ENCODE results near the gene INF2.
"Not testable (repeated sequence)": the region's sequence is repeated elsewhere in the genome, so short reads cannot be mapped to it uniquely, and the experiment has no call there.

The INF2 gene

DNA sequence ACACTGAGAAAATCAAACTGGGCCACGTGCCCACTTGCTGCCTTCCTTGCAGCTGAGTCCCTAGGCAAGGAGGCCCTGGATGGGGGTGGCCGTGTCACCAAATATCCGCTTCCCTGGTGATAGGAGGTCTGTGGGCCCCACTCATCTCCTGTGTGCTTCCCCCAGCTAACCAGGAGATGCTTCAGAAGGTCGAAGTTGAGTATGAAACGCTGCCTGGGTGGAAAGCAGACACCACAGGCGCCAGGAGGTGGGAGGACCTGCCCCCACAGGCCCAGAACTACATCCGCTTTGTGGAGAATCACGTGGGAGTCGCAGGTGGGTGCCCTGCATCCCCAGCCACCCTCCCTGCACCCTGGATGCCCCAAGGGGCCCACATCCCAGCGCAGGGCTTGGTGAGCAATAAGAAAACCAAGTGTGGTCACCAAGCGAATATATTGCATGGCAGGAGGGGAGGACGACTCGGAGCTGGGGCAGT is 56.7 kb downstream of the INF2 start:
- Mint-ChIP-seq H3K27ac (no peak overlapping the region), H3K4me1 (peaks cover 12% of the 10 kb centered on the region), H3K9me3 (no peaks in the 10 kb centered on the region), H3K27me3 (no peaks in the 10 kb centered on the region), H3K4me3 (peak overlapping the region in 1 of 2 donors; percentile 3)
- DNase-seq: peak in 1 of 2 donors; percentile 48
- ATAC-seq: peak; percentile 76

DNA sequence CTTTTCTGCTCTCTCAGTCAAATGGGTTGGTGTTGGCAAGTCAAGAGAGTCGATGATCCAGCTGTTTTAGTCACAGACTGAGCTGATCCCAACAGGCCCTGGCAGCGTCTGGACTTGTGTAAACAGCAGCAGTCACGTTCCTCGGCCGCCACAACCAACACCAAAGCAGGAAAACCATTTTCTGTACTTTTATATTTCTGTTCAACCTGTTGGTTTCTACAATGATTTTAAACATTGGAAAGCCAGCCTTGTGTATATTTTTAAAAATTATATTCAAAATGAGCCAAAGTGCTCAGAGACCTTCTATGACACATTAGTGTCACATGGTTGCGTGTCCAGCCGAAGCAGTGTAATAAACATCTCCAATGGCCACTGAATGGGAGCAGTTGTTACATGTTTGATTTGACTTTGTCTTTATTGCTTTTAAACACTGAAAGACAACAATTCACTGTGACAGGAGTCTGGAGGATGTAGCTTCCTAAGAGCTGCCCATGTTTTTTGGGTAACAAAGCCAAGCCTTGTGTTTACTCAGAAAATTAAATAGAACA is 57.6 kb downstream of the INF2 start:
- DNase-seq: no peak
- H3K27ac Mint-ChIP-seq: no peak overlapping the region
- H3K4me1 Mint-ChIP-seq: peaks cover 12% of the 10 kb centered on the region
- H3K27me3 Mint-ChIP-seq: no peaks in the 10 kb centered on the region
- no peak overlapping the region for H3K4me3 Mint-ChIP-seq
- H3K9me3 Mint-ChIP-seq: no peaks in the 10 kb centered on the region
- ATAC-seq: no peak

DNA sequence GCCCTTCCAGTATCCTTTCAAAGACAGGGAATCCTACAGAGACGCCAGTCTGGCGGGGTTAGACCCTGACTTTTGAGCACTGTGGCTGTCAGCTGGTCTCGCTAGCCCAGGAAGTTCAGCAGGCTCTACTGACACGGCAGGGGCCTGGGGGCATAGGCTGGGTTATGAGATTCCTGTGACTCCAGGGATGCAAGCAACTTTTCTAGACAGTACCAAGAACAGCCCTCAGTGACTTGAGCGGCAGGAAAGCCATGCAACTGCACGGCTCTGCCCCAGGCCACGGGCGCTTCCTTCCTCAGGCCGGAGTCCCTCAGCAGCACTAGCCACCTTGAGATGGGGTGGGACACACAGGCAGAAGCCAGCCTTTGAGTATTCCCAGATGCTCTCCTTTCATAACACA is 58.5 kb downstream of the INF2 start:
- no peak overlapping the region for H3K27ac Mint-ChIP-seq
- no peak for DNase-seq
- peaks cover 12% of the 10 kb centered on the region for H3K4me1 Mint-ChIP-seq
- H3K4me3 Mint-ChIP-seq: no peak overlapping the region
- no peaks in the 10 kb centered on the region for H3K27me3 Mint-ChIP-seq
- no peaks in the 10 kb centered on the region for H3K9me3 Mint-ChIP-seq
- no peak for ATAC-seq

DNA sequence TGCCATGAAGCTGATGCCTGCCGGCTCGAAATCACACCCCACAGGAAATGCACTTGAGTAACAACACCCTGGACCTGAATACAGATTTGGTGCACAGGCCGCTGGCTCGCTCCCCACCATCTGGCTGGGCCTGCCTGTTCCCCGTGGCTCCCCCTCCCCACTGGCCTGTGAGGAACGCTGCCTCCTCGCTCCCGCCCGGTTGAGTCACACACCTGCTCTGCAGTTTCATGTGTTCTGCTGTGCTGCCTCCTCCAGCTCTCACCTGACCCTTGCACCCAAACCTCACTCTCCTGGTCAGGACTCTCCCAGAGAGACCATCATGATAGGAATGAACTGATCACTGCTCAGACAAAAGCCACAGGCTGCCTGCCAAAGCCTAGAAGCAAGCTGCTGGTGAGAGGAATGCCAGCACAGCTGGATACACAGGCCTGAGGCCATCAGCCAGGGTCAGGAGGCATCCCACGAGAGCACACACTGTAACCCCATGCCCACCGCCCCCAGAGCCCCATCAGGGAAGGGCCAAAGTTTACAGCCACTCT is 59.8 kb downstream of the INF2 start:
- no peak overlapping the region for H3K4me3 Mint-ChIP-seq

DNA sequence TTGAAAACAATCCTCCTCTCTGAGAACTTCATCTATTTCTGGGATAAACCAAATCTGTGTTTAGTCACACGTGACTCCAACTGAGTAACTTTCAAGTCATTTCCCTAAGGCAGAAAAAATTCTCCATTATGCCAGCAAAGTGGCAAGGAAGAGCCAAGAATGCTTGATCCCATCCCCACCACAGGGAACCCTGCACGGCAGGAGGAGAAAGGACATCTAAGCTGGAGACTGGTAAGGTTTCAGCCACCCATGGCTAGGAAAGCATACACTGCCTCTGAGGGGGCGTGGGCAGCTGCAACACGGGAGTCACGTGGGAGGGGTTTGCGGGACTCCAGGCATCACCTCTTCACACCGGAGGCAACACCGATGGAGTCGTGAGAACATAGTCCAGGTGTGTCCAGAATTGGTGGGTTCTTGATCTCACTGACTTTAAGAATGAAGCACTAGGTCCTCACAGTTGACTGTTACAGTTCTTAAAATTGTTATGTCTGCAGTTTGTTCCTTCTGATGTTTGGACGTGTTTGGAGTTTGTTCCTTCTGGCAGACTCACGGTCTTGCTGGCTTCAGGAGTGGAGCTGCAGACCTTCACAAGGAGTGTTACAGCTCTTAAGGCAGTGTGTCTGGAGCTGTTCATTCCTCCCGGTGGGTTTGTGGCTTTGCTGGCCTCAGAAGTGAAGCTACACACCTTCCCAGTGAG is 60.8 kb downstream of the INF2 start:
- Mint-ChIP-seq H3K9me3 (no peaks in the 10 kb centered on the region), H3K27ac (no peak overlapping the region), H3K4me3 (no peak overlapping the region)

More for the DNA sequence above, 59.8 kb downstream of the INF2 start:
- Mint-ChIP-seq H3K27me3 (no peaks in the 10 kb centered on the region), H3K27ac (peak overlapping the region in 1 of 2 donors; percentile 66), H3K4me1 (peaks cover 22% of the 10 kb centered on the region), H3K9me3 (no peaks in the 10 kb centered on the region)
- ATAC-seq: no peak
- DNase-seq: no peak

DNA sequence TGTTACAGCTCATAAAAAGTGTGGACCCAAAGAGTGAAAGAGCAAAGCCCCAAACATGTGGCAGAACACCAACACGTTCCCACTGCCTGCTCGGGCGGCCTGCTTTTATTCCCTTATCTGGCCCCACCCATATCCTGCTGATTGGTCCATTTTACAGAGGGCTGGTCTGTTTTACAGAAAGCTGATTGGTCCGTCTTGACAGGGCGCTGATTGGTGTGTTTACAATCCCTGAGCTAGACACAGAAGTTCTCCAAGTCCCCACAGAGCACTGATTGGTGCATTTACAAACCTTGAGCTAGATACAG is 61.3 kb downstream of the INF2 start:
- not testable (repeated sequence) for H3K27ac Mint-ChIP-seq, DNase-seq

More for the DNA sequence above, 60.8 kb downstream of the INF2 start:
- Mint-ChIP-seq H3K27me3 (no peaks in the 10 kb centered on the region), H3K4me1 (peaks cover 32% of the 10 kb centered on the region)
- ATAC-seq (no peak), DNase-seq (no peak)

DNA sequence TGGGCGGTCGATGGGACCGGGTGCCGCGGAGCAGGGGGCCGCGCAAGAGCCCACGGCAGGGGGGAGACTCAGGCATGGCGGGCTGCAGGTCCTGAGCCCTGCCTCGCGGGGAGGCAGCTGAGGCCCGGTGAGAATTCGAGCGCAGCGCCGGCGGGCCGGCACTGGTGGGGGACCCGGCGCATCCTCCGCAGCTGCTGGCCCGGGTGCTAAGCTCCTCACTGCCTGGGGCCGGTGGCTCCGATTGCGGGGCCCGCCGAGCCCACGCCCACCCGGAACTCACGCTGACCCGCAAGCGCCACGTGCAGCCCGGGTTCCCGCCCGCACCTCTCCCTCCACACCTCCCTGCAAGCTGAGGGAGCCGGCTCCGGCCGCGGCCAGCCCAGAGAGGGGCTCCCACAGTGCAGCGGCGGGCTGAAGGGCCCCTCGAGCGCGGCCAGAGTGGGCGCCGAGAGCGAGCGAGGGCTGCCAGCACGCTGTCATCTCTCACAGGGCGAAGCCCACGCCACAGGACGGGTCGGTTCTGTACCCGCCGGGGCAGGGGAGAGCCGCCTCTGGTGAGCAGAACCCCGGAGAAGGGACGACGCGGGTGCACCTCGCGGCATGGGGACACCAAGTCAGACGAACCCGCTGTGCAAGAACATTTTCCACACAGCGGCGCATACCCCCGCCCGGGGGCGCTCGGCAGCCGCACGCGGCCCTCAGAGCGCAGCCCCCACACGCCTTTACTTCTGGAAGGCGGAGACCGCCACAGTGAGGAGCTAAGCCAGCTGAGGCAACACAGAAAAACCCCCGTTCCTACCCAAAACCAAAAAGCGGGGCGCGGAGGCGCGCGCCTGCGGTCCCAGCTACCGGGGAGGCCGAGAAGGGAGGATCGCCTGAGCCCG is 62.4 kb downstream of the INF2 start:
- Mint-ChIP-seq H3K27ac (peak overlapping the region; percentile 42 to 88), H3K9me3 (no peaks in the 10 kb centered on the region), H3K4me3 (peak overlapping the region; percentile 97 to 98), H3K4me1 (peaks cover 36% of the 10 kb centered on the region), H3K27me3 (no peaks in the 10 kb centered on the region)
- DNase-seq (no peak), ATAC-seq (no peak)

More for the DNA sequence above, 61.3 kb downstream of the INF2 start:
- H3K27me3 Mint-ChIP-seq, H3K9me3 Mint-ChIP-seq, H3K4me3 Mint-ChIP-seq, ATAC-seq: not testable (repeated sequence)
- H3K4me1 Mint-ChIP-seq: peaks cover 35% of the 10 kb centered on the region

DNA sequence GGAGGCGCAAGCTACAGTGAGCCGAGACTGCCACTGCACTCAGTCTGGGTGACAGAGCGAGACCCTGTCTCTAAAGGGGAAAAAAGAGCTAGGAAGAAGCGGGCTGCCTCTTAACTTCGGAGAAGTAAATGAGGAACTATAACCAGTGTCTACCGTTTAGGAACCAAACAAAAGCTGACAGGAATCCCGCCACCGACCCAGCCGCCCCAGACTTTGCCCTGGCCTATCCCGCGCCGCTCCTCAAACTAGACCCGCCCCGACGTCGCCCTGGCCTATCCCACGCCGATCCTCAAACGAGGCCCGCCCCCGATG is 63.0 kb downstream of the INF2 start:
- H3K27me3 Mint-ChIP-seq: no peaks in the 10 kb centered on the region
- H3K4me3 Mint-ChIP-seq: peak overlapping the region; percentile 97 to 98
- H3K27ac Mint-ChIP-seq: peak overlapping the region; percentile 42 to 88
- DNase-seq (no peak), ATAC-seq (peak; percentile 88)
- peaks cover 42% of the 10 kb centered on the region for H3K4me1 Mint-ChIP-seq
- no peaks in the 10 kb centered on the region for H3K9me3 Mint-ChIP-seq

DNA sequence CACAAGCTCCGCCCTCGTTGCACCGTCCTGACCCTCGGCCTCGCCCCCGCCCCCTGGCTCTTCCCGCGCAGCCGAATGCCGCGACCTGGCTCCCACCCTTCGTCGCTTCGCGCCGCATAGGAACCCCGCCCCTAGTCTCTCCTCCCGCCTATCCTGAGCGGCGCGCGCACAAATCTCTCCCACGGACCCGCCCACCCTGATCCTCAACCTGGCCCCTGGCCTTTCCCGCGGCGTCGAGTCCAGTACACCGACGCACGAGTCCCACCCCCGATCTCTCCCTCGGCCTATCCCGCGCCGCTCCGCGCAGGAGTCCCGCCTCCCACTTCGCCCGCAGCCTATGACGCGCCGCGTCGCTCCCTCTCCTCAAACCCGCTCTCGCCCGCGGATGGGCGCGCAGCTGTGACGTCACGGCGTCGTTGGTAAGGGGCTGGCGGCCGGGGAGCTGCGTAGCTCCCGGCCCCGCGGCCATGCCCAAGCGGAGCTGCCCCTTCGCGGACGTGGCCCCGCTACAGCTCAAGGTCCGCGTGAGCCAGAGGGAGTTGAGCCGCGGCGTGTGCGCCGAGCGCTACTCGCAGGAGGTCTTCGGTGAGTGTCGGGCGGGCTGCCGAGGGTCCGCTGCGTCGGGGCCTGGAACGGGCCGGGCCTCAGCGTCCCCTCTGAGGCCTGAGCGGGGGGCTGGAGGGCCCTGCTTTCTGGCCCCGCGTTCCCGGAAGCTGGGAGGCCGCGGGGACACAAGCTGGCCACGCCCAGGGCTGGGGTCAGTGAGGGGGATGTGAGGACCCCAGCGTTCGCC is 63.5 kb downstream of the INF2 start, which contains the start of gene SIVA1:
TSS of gene SIVA1 (plus strand) at position 413 of the 793 bp plus-strand sequence. CDS start at position 468, 55 bp downstream.
- peak; percentile 93 for ATAC-seq
- H3K9me3 Mint-ChIP-seq: no peaks in the 10 kb centered on the region
- H3K4me1 Mint-ChIP-seq: peaks cover 47% of the 10 kb centered on the region
- no peaks in the 10 kb centered on the region for H3K27me3 Mint-ChIP-seq
- DNase-seq: peak; percentile 100
- H3K4me3 Mint-ChIP-seq: peak within 1 kb of the TSS; percentile 97 to 98
- peak within 1 kb of the TSS; percentile 94 to 98 for H3K27ac Mint-ChIP-seq

DNA sequence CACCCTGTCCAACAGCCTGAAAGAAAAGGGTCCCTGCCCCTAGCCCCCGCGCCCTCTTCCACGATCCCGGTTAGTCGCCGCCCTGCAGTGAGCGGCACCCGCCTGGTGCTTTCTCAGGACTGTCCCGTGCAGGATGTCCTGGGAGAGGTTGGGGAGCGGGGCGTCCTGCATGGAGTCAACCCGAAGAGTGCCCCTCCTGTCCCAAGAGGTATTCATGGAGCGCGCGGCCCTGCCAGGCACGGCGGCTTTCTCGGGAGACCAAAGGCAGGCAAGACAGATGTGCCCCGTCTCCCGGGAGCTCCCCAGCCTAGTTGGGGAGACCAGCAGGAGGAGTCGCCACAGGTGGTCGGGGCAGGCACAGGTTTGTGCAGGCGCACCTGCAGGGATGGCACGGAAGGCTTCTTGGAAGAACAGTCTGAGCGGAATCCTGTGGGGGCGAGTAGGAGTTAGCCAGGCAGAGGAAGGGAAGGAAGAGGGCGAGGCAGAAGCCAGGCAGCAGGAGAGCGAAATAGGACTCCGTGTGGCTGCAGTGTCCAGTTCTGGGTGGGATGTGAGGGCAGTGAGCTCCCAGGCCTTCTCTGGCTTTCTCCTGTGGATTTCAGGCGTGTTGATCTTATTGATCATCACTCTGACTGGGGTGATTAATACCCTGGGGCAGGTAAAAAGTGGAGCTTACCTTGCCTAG is 64.3 kb downstream of the INF2 start:
- ATAC-seq: no peak
- Mint-ChIP-seq H3K27me3 (no peaks in the 10 kb centered on the region), H3K9me3 (no peaks in the 10 kb centered on the region), H3K4me3 (peak overlapping the region; percentile 97 to 98), H3K4me1 (peaks cover 50% of the 10 kb centered on the region), H3K27ac (peak overlapping the region; percentile 94 to 98)
- DNase-seq: peak in 1 of 2 donors; percentile 30

DNA sequence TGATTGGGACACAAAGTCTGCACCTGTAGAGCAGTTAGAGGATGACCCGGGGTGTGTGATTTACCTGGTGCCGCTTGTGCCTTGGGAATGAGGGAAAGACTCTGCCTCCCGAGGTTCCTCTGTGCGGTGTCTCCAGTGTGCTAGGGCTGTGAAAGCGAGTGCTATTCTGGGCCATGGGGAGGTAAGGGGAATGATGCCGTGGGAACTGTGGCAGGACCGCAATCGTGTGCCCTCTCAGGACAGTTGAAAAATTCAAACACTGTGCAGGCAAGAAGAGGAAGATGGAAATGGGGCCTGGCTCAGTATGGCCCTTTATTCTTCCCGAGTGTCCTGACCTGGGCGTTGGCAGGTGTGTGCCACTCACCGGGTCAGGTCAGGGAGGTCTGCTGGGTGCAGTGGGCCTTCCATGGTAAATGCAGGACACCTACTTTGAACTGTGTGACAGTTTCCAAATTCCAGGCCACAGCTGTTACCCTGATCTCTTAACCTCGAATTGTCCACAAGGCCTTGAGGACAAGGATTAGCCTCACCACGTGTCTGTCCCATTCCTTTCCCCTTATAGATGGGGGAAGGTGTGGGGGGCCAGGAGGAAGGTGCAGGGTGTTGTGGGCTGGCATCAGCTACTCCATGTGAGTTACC is 64.9 kb downstream of the INF2 start:
- Mint-ChIP-seq H3K4me1 (peaks cover 50% of the 10 kb centered on the region), H3K27me3 (no peaks in the 10 kb centered on the region), H3K27ac (peak overlapping the region; percentile 94 to 98), H3K4me3 (peak overlapping the region; percentile 97 to 98), H3K9me3 (no peaks in the 10 kb centered on the region)
- ATAC-seq (no peak), DNase-seq (no peak)

DNA sequence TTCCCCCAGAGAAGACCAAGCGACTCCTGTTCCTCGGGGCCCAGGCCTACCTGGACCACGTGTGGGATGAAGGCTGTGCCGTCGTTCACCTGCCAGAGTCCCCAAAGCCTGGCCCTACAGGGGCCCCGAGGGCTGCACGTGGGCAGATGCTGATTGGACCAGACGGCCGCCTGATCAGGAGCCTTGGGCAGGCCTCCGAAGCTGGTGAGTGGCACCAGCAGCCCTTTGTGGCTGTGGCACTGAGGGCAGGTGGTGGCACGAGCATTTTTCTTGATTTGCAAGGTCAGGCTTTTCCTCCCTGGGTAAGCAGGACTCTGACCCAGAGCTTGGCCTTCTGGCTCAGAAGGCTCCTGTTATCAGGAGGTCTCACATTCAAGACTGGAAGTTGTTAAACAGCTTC is 66.2 kb downstream of the INF2 start:
- no peaks in the 10 kb centered on the region for H3K9me3 Mint-ChIP-seq
- no peaks in the 10 kb centered on the region for H3K27me3 Mint-ChIP-seq
- no peak overlapping the region for H3K4me3 Mint-ChIP-seq
- H3K27ac Mint-ChIP-seq: no peak overlapping the region
- no peak for ATAC-seq
- no peak for DNase-seq
- H3K4me1 Mint-ChIP-seq: peaks cover 50% of the 10 kb centered on the region

DNA sequence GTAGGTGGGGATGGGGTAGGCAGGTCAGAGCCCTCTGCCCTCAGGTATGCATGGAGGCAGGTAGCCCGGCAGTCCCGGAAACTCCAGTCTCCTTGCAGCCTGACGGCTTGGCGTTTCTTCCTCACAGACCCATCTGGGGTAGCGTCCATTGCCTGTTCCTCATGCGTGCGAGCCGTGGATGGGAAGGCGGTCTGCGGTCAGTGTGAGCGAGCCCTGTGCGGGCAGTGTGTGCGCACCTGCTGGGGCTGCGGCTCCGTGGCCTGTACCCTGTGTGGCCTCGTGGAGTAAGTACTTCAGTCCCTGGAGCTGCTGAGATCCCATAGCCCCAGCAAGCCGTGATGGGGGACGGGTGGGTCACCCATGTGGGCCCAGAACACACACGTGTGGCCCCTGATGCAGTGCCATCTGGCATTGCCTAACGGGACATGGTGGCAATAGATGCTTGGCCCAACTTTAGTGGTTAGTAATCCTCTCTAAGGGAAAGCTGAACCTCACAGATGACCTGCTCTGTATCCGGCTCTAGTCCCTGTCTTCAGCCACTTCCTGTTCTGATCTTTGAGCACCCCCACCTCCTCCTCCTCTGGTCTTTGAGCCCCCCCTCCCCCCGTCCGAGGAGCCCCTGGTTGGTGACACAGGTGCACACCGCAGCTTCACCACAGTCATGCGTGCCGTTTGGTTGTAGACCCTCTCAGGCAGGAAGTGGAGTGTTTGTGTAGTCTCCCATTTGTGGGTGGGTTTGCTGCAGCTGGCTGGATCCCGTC is 67.2 kb downstream of the INF2 start:
- peaks cover 50% of the 10 kb centered on the region for H3K4me1 Mint-ChIP-seq
- H3K4me3 Mint-ChIP-seq: peak overlapping the region in 1 of 2 donors; percentile 70
- H3K9me3 Mint-ChIP-seq: no peaks in the 10 kb centered on the region
- DNase-seq (no peak), ATAC-seq (no peak)
- H3K27ac Mint-ChIP-seq: peak overlapping the region; percentile 78 to 81
- H3K27me3 Mint-ChIP-seq: no peaks in the 10 kb centered on the region

DNA sequence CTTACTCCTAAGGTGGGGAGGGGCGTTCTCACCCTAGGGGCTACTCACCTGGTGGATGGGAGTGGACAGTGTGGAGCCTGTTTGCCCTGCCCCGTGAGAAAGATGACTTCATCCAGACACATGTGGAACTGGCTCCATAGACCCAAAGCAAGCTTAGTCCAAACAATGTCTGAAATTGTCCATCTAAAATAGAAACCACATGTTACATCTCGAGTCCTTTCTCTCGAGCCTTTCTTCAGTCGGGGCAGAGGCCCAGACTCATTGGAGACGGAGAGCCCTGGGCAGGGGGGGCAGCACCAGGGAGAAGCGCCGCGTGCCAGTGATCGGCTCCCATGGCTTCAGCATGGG is 67.8 kb downstream of the INF2 start:
- no peak for DNase-seq
- no peaks in the 10 kb centered on the region for H3K9me3 Mint-ChIP-seq
- no peaks in the 10 kb centered on the region for H3K27me3 Mint-ChIP-seq
- ATAC-seq: no peak
- peak overlapping the region; percentile 78 to 81 for H3K27ac Mint-ChIP-seq
- peak overlapping the region in 1 of 2 donors; percentile 47 for H3K4me3 Mint-ChIP-seq
- H3K4me1 Mint-ChIP-seq: peaks cover 50% of the 10 kb centered on the region
